ES-I3 (cell line): ENCODE measurements around the gene IDH3G.

ENCODE experiments used
- H3K36me3 ChIP-seq: 2 replicates; pipeline ENCODE4 v1.6.1; 2013; ENCODE audit warnings: mild to moderate bottlenecking, low read length, control low read depth, moderate library complexity; ENCODE audit not compliant: insufficient read depth
- H3K4me1 ChIP-seq: 2 replicates; pipeline ENCODE4 v1.6.1; 2013; ENCODE audit warnings: mild to moderate bottlenecking, control low read depth, low read length; ENCODE audit not compliant: insufficient read depth
- H3K9ac ChIP-seq: 2 replicates; pipeline ENCODE4 v1.6.1; 2013; ENCODE audit warnings: low read depth, mild to moderate bottlenecking, low read length, moderate library complexity
- H3K9me3 ChIP-seq: 2 replicates; pipeline ENCODE4 v1.6.1; 2013; ENCODE audit warnings: mild to moderate bottlenecking, low read length, moderate library complexity; ENCODE audit not compliant: control insufficient read depth, insufficient read depth

Gene IDH3G

GRCh38 chrX:153794018-153794896 is at the start of gene IDH3G, which contains the start of gene SSR4:
TSS of gene IDH3G (minus strand) at chrX:153794375. CDS start at chrX:153794326, 49 bp downstream.
TSS of gene SSR4 (plus strand) at chrX:153794668. CDS start at chrX:153794688, 20 bp downstream.
- peaks cover 5% of the 10 kb centered on the region for H3K36me3 ChIP-seq

GRCh38 chrX:153836921-153837320 is 42.7 kb upstream of the IDH3G start:
- Histone ChIP-seq H3K9ac (no peak overlapping the region), H3K36me3 (no peaks in the 10 kb centered on the region), H3K9me3 (no peaks in the 10 kb centered on the region), H3K4me1 (no peaks in the 10 kb centered on the region)

More at GRCh38 chrX:153794018-153794896, at the start of gene IDH3G, which contains the start of gene SSR4:
- Histone ChIP-seq H3K4me1 (no peaks in the 10 kb centered on the region), H3K9me3 (no peaks in the 10 kb centered on the region), H3K9ac (peak within 1 kb of the TSS; percentile 89)

- Histone ChIP-seq H3K4me1 (peaks cover 1% of the 10 kb centered on the region; the same call in 1 of the 2 replicates), H3K9ac (no peak overlapping the region), H3K9me3 (no peaks in the 10 kb centered on the region), H3K36me3 (no peaks in the 10 kb centered on the region)
Measured at GRCh38 chrX:153832728-153833127, 38.6 kb upstream of the IDH3G start.

GRCh38 chrX:153831429-153832150 is 37.4 kb upstream of the IDH3G start:
- Histone ChIP-seq H3K36me3 (no peaks in the 10 kb centered on the region), H3K9me3 (no peaks in the 10 kb centered on the region), H3K4me1 (peaks cover 11% of the 10 kb centered on the region; the same call in 1 of the 2 replicates), H3K9ac (peak overlapping the region; percentile 63)

GRCh38 chrX:153830640-153831428 is 36.7 kb upstream of the IDH3G start:
- Histone ChIP-seq H3K9ac (peak overlapping the region; percentile 63), H3K4me1 (peaks cover 17% of the 10 kb centered on the region), H3K36me3 (no peaks in the 10 kb centered on the region), H3K9me3 (no peaks in the 10 kb centered on the region)

DNA sequence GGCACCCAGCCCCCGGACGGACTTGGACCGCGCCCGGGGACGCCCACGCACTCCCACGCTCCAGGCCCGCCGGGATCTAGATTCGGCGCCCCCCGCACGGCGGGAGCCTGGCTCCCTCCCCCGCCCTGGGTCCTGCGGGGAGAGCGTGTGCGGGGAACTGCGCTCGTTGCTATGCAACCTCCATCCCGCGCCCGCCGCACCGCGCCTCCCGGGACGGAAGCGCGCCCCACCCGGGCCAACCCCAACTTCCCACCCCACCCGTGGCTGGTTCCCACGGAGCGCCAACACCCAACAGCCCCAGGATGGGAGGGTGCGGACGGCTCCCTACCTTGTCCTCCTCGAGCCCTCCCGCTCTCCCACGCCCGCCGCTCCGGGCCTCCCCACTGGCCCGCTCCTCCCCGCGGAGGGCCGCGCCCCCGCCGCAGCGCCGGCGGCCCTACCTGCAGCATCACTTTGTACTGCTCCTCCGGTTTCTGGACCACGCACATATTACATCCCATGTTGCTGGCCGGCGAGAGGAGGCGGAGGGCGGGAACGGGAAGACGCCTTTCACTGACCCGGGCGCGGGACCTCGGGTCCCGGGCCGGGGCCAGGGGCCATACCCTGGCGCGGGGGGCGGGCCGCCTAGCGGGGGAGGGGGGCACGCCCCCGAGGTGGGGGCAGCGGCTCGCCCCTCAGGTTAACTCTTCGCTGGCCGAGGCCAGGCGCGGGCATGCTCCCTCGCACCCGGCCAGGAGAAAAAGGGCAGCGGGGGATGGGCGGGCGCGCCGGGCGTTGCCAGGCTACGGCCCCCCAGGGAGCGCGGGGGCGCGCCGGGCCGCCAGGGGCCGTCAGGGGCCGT is 35.8 kb upstream of the IDH3G start, which contains the start of gene PDZD4:
Gene PDZD4 (minus strand): TSS at position 746 of the 841 bp plus-strand sequence. CDS start 246 bp downstream, at position 500.
- H3K9ac ChIP-seq = peak within 1 kb of the TSS; percentile 72
- H3K36me3 ChIP-seq = no peaks in the 10 kb centered on the region
- no peaks in the 10 kb centered on the region for H3K9me3 ChIP-seq
- peaks cover 25% of the 10 kb centered on the region for H3K4me1 ChIP-seq

GRCh38 chrX:153829549-153829798 is 35.3 kb upstream of the IDH3G start:
- Histone ChIP-seq H3K9me3 (no peaks in the 10 kb centered on the region), H3K36me3 (no peaks in the 10 kb centered on the region), H3K4me1 (peaks cover 28% of the 10 kb centered on the region), H3K9ac (peak overlapping the region; percentile 72)

DNA sequence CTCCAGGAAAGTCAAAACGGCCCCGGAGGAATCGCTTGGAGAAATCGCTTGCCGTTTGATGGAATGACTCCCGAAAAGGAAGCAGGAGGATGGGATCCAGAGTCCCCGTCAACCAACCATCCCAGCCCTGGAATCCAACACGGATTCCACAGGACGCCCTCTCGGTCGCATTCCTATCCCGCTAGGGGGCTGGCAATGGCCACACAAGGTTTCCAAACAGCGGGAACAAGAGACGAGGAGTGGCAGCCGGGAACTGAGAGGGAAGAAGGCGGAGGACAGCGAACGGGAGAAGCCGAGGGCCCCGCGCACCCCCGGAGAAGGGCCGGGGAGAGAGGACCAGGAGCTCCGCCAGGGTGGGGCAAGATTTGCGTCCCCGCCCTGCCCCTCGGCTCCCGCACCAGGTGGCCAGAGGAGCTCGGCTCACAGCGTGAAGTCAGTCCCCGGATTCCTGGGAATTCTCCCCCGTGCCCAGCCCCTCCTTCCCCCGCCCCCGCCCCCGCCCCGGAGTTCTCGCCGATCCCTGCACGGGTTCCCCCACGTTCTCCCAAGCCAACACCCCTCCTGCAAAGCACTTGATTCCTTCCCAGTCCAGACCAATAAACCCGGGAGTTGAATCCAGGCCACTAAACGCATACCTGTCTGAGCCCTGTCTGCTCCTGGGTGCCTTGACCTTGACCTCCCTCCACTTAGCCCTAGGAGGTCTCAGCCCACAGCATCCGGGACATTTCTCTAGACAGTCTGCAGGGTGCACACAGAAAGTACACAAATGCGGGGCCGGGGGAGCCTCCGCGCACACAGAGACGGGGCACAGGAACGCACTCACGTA is 34.8 kb upstream of the IDH3G start:
- H3K4me1 ChIP-seq = peaks cover 28% of the 10 kb centered on the region
- no peaks in the 10 kb centered on the region for H3K36me3 ChIP-seq
- H3K9me3 ChIP-seq = no peaks in the 10 kb centered on the region
- peak overlapping the region; percentile 72 for H3K9ac ChIP-seq

GRCh38 chrX:153828308-153828707 is 34.1 kb upstream of the IDH3G start:
- peaks cover 28% of the 10 kb centered on the region for H3K4me1 ChIP-seq
- no peaks in the 10 kb centered on the region for H3K36me3 ChIP-seq
- no peaks in the 10 kb centered on the region for H3K9me3 ChIP-seq
- H3K9ac ChIP-seq = peak overlapping the region; percentile 72

GRCh38 chrX:153827903-153828302 is 33.7 kb upstream of the IDH3G start:
- peak overlapping the region; percentile 72 for H3K9ac ChIP-seq
- H3K9me3 ChIP-seq = no peaks in the 10 kb centered on the region
- H3K36me3 ChIP-seq = no peaks in the 10 kb centered on the region
- H3K4me1 ChIP-seq = peaks cover 28% of the 10 kb centered on the region

DNA sequence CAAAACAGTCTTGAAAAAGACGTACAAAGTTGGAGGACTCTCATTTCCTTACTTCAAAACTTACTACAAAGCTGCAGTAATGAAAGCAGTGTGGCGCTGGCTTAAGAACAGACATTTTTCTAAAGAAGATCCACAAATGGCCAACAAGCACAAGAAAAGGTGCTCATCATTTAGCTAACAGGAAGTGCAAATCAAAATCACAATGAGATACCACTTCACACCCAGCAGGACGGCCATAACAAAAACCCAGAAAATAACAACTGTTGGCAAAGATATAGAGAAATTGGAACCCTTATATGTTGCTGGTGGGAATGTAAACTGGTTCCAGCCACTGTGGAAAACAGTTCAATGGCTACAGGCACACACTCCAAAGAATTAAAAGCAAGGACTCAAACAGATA is 32.8 kb upstream of the IDH3G start:
- H3K9ac ChIP-seq = no peak overlapping the region; the same call in 1 of the 2 replicates
- H3K9me3 ChIP-seq = no peaks in the 10 kb centered on the region
- peaks cover 28% of the 10 kb centered on the region for H3K4me1 ChIP-seq
- no peaks in the 10 kb centered on the region for H3K36me3 ChIP-seq

GRCh38 chrX:153825042-153825441 is 30.9 kb upstream of the IDH3G start:
- Histone ChIP-seq H3K36me3 (0 out of 2 replicates have a peak, but pooled peaks cover 2% of the 10 kb centered on the region), H3K9ac (no peak overlapping the region), H3K4me1 (peaks cover 36% of the 10 kb centered on the region), H3K9me3 (no peaks in the 10 kb centered on the region)

- H3K36me3 ChIP-seq = 0 out of 2 replicates have a peak, but pooled peaks cover 2% of the 10 kb centered on the region
- no peaks in the 10 kb centered on the region for H3K9me3 ChIP-seq
- no peak overlapping the region for H3K9ac ChIP-seq
- peaks cover 41% of the 10 kb centered on the region for H3K4me1 ChIP-seq
Measured at GRCh38 chrX:153824348-153824747, 30.2 kb upstream of the IDH3G start.
